Posterior cingulate gyrus (tissue), 11 donors: ENCODE results near the gene SOS1.
A peak's percentile ranks its signal among the peaks of the same experiment; 100 is the strongest.
"Not testable (repeated sequence)": the region's sequence is repeated elsewhere in the genome, so short reads cannot be mapped to it uniquely, and the experiment has no call there.

Source experiments
- DNase-seq, 10 donors: peaks; one replicate each; pipeline versions ENCODE4 v3.0.0 to v3.0.0-alpha.2; 2020 to 2021; ENCODE audit warnings: mixed read lengths in 3 of 10
- intact Hi-C: fragments of 100-400 bp; cut with DNase I; formaldehyde crosslinking; loops from one replicate; pipeline ENCODE4 v1.15.1; 2023

Gene SOS1

DNA sequence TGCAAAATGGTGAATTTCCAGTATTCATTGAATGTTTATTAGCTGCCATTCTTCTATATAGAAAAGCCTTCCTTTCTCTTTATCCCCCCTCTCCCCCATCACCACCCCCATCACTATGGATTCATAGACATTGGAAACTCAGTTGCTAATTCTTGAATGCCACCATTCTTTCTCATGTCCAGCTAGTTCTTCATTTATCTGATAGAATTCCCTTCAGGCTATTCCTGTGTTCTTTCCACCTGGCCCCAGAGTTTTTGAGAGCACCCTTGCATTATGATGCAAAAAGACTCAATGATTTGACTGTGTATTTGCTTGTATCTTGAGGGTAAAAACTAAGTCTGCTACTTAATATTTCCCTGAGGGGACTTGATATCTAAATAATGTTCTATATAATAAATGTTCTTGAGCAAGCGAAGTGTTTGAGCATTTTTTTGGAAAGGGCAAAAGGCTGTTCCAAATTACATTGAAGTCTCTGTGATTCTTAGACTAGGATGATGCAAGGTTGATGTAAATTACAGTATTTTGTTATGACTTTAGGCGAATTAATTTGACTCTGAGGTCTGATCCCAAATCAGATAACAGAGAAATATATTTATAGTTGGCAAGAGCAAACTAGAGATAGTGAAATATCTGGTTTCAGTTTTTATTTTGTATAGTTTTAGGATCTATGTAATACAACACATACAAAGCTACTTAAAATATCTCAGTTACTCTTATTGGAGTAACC lies 18.8 kb upstream of the SOS1 start:
- DNase-seq = no peak

DNA sequence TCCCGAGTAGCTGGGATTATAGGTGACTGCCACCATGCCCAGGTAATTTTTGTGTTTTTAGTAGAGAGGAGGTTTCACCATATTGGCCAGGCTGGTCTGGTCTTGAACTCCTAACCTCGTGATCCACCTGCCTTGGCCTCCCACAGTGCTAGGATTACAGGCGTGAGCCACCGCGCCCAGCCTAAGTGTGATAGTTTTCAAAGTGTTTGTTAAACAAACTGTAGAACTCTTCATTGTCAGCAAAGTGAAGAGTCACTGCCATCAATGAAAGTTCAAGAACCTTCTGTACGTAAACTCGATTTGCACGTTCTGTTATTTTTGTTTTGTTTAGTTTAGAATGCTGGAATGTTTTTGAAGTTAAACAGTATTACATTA lies 18.0 kb upstream of the SOS1 start:
- intact Hi-C loops = no loop called here
- no peak for DNase-seq

More for the DNA sequence above, 18.8 kb upstream of the SOS1 start:
- intact Hi-C loops = no loop called here

DNA sequence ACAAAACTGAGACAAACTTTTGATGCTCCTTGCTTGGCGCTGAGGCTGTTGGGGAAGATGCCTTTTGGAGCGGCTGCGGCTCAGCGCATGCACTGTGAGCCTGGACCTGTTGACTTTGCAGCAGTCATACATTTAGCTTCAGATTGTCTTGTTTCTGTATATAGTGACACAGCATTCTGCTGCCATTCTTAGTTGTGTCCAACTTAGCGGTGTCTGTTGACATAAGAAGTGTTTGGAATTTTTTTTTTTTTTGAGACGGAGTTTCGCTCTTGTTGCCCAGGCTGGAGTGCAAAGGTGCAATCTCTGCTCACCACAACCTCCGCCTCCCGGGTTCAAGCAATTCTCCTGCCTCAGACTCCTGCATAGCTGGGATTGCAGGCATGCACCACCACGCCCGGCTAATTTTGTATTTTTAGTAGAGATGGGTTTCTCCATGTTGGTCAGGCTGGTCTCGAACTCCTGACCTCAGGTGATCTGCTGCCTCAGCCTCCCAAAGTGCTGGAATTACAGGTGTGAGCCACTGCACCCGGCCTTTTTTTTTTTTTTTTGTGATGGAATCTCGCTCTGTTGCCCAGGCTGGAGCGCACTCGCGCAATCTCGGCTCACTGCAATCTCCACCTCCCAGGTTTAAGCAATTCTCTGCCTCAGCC lies 17.5 kb upstream of the SOS1 start:
- intact Hi-C loops, DNase-seq: not testable (repeated sequence)

DNA sequence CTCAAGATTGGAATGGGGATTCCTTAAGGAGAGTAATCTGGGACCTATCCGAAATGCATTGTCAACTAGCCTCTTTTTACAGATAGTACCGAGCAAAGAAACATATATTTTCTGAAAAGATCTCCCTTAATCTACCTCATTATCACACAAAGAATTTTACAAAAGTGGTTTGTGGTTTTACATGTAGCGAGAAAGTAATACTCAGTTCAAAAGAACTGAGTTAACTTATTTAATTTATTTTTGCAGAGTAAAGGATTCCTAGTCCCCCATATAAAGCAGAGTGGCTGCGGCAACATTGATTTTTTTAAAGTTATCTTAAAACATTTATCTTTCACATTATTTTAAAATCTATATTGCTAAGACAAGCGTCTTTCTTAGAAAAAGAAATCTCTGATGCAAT lies 15.9 kb upstream of the SOS1 start:
- intact Hi-C loops = no loop called here
- no peak for DNase-seq

DNA sequence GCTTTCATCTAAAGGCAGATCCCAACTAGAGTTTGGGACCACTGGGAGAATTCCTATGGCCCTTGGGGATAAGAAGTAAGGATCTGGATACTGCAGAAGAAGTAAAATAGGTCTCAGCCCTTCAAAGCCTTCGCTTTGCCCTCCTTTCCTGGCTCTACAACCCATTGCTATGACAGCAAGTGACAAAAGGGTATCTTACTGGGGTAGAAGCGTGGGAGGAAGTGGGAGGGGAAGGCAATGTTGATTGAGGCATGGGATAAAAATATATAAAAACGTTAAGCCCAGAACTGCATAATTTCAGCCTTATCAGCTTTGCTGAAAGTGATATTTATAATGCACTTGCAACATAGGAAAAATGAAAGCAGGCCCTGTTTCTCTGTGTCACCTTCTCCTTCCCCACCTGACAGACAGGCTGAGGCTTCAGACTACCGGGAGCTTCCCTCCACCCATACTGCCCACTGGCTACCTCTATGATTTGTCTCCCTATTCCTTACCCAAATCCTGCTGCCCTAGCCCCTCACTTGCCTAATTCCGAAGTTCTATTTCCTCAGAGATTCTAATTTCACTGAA lies 14.9 kb upstream of the SOS1 start:
- intact Hi-C loops = no loop called here
- DNase-seq = peak in 1 of 10 donors; percentile 14

DNA sequence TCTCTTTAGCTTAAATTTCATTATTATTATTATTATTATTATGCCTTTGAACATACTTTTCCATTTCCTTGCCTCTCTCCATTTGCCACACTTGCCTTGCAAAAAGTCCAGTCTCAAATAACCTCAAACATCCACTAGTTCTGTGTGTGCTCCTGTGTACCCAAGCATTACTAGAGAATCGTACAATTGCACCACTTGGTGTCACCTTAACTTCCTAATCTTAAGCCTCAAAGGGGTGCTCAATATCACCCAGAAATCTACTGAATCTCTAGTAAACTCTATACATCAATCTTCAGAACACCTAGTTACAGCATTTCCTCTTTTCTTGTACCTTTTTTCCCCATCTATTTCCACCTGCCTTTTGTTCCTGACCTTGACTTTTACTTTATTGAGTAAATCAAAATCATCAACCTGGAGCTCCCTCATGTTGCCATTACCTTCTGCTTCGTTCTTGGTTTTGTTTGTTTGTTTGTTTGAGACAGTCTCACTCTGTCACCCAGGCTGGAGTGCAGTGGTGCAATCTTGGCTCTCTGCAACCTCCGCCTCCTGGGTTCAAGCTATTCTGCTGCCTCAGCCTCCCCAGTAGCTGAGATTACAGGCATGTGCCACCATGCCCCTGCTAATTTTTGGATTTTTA lies 12.5 kb upstream of the SOS1 start:
- DNase-seq = peak in 1 of 10 donors; percentile 28
- intact Hi-C loops = no loop called here

DNA sequence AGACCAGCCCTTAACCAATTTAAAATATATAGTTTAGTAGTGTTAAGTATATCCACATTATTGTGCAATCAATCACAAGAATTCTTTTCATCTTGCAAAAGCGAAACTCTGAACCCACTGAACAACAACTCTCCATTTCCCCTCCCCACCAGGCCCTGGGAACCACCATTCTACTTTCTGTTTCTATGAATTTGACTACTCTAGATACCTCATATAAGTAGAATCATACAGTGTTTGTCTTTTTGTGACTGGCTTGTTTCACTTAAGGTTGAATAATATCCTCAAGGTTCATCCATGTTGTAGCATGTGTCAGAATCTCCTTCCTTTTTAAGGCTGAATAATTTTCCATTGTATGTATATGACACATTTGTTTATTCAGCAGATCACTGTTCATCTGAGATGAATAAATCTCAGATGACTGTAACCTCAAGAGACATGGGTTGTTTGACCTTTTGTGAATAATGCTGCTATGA lies 8.1 kb upstream of the SOS1 start:
- intact Hi-C loops = no loop called here

DNA sequence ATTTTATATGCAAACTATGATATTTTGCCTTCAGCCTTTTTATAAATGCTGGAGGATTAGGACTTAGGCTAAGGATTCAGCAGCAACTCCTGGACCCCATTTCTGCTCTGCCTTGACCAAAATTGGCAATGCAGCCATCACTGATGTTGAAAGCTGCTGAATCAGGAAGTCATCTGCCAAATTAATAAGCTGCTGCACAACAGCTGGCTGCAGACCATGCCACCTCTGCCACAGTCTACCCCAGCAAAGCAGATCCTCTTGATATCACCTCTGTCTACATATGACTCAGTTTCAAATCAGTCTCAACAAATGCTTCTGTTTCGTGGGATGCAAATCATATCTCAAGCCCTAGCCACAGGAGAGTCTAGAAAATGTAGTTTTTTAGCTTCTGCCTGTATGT lies 7.1 kb upstream of the SOS1 start:
- DNase-seq = peak in 1 of 10 donors; percentile 11
- intact Hi-C loops = no loop called here

More for the DNA sequence above, 8.1 kb upstream of the SOS1 start:
- DNase-seq = peak in 1 of 10 donors; percentile 2

DNA sequence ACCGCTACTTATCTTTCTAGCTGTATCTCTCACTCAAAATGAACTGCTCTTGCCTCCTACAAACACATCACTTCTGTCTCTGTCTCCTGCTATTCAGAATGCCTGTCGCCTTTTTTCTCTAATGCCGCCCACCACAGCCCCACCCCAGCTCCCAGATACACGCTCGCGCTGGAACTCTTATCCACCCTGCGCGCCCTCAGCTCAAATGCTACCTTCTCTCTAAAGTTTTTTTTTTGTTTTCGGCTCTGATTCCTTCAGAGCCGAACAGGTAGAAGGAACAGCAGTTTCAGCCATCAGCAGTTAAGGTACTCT lies 3.9 kb upstream of the SOS1 start:
- DNase-seq = peak in 5 of 10 donors; percentile 15 to 88 (median 28)
- intact Hi-C loops = no loop called here

DNA sequence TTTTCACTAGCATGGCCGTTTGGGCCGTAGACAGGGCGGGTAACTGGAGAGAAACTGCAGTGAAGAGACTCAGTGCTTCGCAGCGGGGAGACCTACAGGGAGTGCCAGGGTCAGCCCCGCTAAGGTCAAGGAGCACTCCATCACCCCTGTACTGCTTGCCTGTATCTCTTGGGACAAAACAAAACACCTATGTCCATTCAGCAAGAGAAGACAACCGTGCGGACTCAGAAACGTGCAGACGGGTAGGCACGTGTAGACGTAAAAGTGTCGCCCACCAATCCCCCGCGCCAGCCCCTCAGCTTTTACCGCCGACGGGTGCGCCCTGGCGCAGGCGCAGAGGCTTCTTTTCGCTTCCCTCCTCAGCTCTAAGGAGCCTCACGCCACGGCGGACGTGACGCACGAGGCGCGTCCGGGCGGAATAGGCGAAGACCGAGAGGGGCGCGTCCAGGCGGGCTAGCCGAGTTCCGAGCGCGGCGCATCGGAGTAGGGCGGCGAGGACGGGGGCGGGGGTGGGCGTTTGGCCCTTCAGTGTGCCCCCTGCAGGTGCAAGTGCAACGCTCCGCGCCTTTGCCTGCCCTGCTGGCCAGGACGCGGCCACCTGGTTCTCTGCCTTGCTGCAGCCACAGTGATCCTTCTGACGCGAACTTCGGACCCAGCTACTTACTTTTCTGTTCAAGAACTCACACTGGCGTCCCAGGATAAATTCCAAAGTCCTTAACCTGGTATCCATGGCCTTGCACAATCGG lies 3.3 kb upstream of the SOS1 start:
- intact Hi-C loops = no loop called here
- DNase-seq = peak; percentile 91 to 99 (median 94)

DNA sequence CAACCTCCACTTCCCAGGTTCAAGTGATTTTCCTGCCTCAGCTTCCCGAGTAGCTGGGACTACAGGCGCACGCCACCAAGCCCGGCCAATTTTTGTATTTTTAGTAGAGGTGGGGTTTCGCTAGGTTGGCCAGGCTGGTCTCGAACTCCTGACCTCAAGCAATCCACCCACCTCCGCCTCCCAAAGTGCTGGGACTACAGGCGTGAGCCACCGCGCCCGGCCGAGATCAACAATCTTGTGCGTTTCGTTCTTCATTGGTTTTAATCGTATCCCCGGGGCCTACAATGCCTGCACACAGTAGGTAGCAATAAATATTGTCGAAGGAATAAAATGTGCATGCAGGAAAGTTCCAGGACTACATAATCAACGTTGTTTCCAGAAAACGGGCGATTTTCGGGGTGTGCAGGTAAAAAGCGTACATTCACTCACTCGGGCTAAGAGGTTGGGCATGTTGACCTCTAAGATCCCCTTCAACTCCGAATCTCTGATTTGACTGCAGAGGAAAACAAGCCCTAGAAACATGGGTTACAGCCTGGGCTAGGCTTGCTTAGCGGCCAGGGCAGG lies 2.7 kb upstream of the SOS1 start:
- DNase-seq = peak in 1 of 10 donors; percentile 24
- intact Hi-C loops = no loop called here

DNA sequence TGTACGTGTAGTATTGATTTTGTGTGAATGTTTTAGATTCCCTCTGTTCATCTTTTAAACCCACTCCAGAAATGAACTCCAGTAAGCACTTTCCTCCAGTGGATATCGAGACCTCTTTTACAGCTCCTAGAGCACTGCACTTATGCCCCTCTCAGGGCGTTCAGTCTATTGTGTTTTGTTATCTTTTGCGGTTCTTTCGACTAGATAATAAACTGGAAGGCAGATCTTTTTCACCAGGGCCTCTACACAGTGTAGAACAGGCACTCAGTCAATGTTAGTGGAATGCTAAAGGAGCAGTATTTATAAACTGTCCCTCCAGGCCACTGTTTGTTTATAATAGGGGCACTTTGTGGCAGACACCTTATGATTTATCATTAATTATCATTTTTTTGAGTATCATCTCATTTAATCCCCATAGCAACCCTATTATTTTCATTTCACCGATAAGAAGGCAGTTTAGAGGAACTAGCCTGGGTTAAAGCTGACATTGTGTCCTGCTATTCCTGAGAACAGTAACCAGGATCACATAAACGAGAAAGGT lies 742 bp upstream of the SOS1 start:
- intact Hi-C loops = loop anchor here (2.0 kb wide), 1 partner anchor 107 kb away; no protein-coding TSS in a partner anchor
- DNase-seq = no peak

DNA sequence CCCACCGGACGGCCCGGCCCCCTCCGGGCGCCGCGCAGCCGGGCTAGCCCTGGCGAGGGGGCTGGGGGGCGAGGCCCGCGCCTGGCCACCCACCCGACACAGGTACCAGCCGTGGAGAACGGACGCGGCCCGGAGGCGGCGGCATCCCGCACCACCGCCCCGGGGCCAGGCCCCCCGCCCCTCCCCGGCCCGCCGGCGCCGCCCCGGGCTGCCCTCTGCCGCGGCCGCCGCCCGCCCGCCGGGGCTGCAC lies 405 bp downstream of the SOS1 start:
- intact Hi-C loops = loop anchor here (2.0 kb wide), 1 partner anchor 108 kb away; no protein-coding TSS in a partner anchor
- DNase-seq = no peak

DNA sequence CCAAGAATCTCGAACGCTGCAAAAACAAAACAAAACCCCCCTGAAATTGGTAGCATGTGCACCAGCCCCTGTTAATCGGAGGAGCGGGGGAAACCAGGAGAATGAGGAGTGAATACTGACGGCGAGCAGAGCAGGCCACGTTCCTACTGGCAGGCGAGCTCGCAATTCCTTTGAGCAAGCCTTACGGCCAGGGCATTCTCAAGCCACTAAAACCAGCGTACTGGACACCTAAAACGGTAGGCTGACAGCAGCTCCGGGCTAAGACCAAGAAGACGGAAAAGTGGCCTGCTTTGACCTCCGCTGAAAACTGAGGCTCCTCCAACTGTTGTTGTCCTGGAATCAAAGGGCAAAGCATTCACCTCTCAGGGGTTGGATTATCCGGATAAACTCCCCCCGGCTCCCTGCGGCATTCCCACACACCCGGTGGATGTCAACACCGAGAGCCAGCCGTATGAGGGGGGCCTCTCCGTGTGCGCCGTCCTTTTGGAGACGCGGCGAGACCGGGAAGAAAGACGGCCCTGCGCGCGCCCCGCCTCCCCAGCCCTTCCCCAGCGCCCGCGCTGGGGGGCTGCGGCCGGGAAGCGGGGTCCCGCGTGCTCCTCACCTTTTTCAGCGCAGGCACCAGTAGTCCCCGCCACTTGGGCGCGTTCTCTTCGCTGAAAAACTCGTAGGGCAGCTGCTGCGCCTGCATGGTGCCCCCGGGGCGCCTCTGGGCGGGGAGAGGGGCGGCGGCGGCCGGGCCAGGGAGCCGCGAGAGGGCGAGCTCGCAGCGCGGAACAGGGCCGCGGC lies 925 bp downstream of the SOS1 start:
- DNase-seq = peak; percentile 21 to 91 (median 34)

DNA sequence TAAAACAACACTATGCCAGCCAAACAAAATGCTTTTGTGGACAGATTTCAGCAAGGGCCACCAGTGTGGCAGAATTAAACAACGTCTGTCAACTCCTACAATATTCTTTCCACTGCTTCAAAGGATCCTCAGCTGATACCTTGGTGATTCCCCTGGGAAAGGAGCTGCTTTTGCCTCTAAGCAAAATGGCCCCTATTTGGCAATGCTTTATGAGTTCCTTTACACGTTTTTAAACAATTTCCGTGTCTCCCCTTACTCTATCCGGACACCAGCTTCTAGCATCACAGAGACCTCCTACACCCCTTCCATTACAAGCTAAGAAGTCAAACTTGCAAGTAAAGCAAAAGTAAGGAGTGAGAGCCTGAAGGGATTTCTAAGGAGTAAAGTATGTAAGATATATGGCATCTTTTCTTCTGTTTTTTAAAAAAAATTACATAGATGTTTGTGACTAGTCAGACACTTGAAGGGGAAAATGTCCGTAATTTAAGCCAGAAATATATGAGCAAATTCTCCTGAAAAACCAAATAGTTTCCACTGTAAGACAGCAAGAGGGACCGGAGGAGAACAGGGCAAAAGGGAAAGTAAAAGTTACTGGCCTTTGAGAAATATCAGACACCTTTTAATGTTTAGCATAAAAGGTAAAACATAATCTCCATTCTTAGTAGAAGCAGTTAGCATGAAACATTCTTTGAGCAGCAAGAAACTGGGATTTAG lies 1.9 kb downstream of the SOS1 start:
- DNase-seq = no peak
- intact Hi-C loops = no loop called here

More for the DNA sequence above, 925 bp downstream of the SOS1 start:
- intact Hi-C loops = loop anchor here (2.0 kb wide), 1 partner anchor 109 kb away; no protein-coding TSS in a partner anchor

DNA sequence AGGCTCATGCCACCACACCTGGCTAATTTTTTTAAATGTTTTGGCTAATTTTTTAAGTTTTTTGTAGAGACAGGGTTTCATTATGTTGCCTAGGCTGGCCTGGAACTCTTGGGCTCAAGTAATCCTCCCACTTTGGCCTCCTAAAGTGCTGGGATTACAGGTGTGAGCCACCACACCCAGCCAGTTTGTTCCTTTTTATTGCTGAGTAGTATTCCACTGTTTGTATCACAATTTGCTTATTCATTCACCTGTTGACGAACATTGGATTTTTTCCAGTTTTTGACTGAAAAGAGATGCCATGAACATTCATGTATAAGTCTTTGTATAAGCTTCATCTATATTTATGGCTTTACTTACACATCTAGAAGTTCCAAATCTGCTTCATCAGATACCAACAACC lies 5.3 kb downstream of the SOS1 start:
- intact Hi-C loops = no loop called here
- peak in 1 of 10 donors; percentile 2 for DNase-seq

DNA sequence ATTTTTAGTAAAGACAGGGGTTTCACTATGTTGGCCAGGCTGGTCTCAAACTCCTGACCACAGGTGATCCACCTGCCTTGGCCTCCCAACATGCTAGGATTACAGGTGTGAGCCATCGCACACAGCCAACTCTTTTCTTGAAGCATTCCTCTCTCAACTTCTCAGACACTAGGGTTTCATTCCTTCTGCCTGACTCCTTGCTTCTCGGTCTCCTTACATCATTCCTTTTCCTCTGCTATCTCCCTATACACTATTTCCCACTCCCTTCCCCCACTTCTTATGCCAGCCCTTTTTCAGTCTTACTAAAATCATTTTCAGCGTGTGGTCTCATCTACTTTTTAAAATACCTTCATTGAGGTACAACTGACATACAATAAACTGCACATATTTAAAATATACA lies 6.1 kb downstream of the SOS1 start:
- intact Hi-C loops = no loop called here
- DNase-seq = peak in 1 of 10 donors; percentile 7

DNA sequence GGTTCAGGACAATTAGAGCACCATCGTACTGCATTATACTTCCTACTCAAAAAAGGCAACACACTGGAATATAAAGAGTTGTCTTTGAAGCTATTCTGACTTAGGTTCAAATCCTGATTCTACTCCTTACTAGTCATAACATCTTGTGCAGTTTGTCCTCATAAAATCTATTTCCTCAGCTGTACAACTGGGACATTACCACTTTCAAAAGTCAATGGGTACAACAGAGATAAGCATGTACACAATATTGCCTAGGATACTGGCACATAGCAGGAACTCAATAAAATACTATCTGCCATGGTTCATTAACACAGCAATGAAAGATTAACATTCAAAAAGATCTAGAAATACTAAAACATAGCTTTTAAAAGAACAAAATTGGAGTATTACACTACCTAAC lies 11.3 kb downstream of the SOS1 start:
- intact Hi-C loops = no loop called here
- DNase-seq = no peak

DNA sequence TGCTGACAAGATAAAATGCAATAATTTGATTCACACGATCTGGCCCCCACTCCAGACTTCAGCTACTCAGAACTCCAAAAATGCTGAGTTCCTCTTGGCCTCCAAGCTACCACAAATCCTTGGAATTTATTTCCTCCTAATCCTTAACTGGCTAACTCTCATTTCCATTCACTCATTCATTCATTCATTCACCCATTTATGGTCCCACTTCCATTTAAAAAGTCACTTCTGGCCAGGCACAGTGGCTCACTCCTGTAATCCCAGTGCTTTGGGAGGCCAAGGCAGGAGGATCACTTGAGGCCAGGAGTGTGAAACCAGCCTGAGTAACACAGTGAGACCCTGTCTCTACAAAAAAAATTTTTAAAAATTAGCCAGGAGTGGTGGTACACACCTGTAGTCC lies 12.5 kb downstream of the SOS1 start:
- no peak for DNase-seq
- intact Hi-C loops = no loop called here
